DND-41 (cell line): ENCODE measurements around the gene SH2D4B.

Experiments
- ATAC-seq: fragments of 200-7000 bp; cut with Tn5 transposase; 3 replicates; pipeline ENCODE4 v1.9.1; 2021; ENCODE audit warnings: low read depth; ENCODE audit not compliant: insufficient read depth
- DNase-seq: peaks from one replicate; pipeline ENCODE4 v3.0.0-alpha.2; 2020
- H2AFZ ChIP-seq: 2 replicates; pipeline ENCODE4 v1.6.0; 2012; ENCODE audit warnings: low read depth, low read length
- H3K27ac ChIP-seq: 2 replicates; pipeline ENCODE4 v1.5.1; 2012; ENCODE audit warnings: low read length, inconsistent platforms
- H3K27me3 ChIP-seq: fragments of 200-600 bp; sonication (generic); 2 replicates; pipeline ENCODE4 v1.6.0; 2012; ENCODE audit warnings: low read length, mild to moderate bottlenecking, inconsistent platforms; ENCODE audit not compliant: insufficient read depth, poor library complexity
- H3K36me3 ChIP-seq: 2 replicates; pipeline ENCODE4 v1.5.1; 2012; ENCODE audit warnings: low read length, inconsistent platforms; ENCODE audit not compliant: insufficient read depth
- H3K4me1 ChIP-seq: 2 replicates; pipeline ENCODE4 v1.5.1; 2012; ENCODE audit warnings: mild to moderate bottlenecking, low read length; ENCODE audit not compliant: insufficient read depth
- H3K4me2 ChIP-seq: 2 replicates; pipeline ENCODE4 v1.6.0; 2012; ENCODE audit warnings: mild to moderate bottlenecking, moderate library complexity, low read length, inconsistent platforms; ENCODE audit not compliant: insufficient read depth
- H3K4me3 ChIP-seq, 2 experiments: fragments of 200-600 bp in 1 of 2; shearing (Covaris generic) in 1 of 2; 2 replicates each; pipeline ENCODE4 v1.5.1; 2012 to 2016; ENCODE audit warnings: inconsistent platforms in 2 of 2, low read length in 2 of 2, mild to moderate bottlenecking in 2 of 2, low read depth in 1 of 2, moderate library complexity in 1 of 2
- H3K79me2 ChIP-seq: 2 replicates; pipeline ENCODE4 v1.6.0; 2012; ENCODE audit warnings: low read length, inconsistent platforms; ENCODE audit not compliant: insufficient read depth
- H3K9ac ChIP-seq: 2 replicates; pipeline ENCODE4 v1.6.0; 2012; ENCODE audit warnings: low read depth, mild to moderate bottlenecking, inconsistent platforms, low read length, moderate library complexity
- H3K9me3 ChIP-seq: 2 replicates; pipeline ENCODE4 v1.5.1; 2012; ENCODE audit warnings: low read length, moderate library complexity, mild to moderate bottlenecking, inconsistent platforms; ENCODE audit not compliant: insufficient read depth, severe bottlenecking
- H4K20me1 ChIP-seq: 2 replicates; pipeline ENCODE4 v1.6.0; 2012; ENCODE audit warnings: low read length; ENCODE audit not compliant: insufficient read depth
- EZH2 ChIP-seq: IDR thresholded peaks from 3 replicates; pipeline ENCODE4 v1.6.1; 2012; ENCODE audit warnings: borderline replicate concordance, low read depth, mild to moderate bottlenecking, moderate library complexity, low read length, inconsistent platforms; ENCODE audit not compliant: severe bottlenecking
- TF ChIP-seq, protein P1 (sequence below): IDR thresholded peaks from 2 replicates; pipeline ENCODE4 v1.5.1; 2012; ENCODE audit warnings: borderline replicate concordance, low read length, moderate library complexity, mild to moderate bottlenecking; ENCODE audit not compliant: poor library complexity, severe bottlenecking; ENCODE audit errors: extremely low read depth

The SH2D4B gene

DNA sequence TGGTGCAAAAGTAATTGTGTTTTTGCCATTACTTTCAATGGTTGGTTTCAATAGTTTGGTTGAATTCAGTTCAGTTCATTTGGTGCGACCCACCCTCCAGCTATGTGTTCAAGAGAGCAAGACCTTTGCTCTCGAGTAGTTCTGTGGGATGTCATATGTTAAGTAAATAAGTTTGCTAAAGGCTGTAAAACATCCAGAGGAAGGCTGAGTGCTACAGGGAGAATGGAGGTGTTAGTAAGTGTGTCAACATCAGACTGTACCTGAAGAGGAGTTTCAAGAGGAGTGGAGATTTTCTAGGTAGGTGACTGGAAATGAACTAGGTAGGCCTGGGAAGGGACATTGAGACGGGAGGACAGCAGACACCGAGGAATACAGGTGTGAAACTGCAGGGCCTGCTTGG lies 147.7 kb downstream of the SH2D4B start:
- Histone ChIP-seq H3K4me3 (no peak overlapping the region), H3K27me3 (peaks cover 6% of the 10 kb centered on the region), H3K4me1 (no peaks in the 10 kb centered on the region), H3K27ac (no peak overlapping the region), H3K9ac (no peak overlapping the region), H3K9me3 (no peaks in the 10 kb centered on the region), H3K36me3 (no peaks in the 10 kb centered on the region), H3K79me2 (no peaks in the 10 kb centered on the region), H2AFZ (no peak overlapping the region), H3K4me2 (no peak overlapping the region), H4K20me1 (no peaks in the 10 kb centered on the region)
- no peak for TF ChIP-seq EZH2
- TF ChIP-seq, protein P1, sequence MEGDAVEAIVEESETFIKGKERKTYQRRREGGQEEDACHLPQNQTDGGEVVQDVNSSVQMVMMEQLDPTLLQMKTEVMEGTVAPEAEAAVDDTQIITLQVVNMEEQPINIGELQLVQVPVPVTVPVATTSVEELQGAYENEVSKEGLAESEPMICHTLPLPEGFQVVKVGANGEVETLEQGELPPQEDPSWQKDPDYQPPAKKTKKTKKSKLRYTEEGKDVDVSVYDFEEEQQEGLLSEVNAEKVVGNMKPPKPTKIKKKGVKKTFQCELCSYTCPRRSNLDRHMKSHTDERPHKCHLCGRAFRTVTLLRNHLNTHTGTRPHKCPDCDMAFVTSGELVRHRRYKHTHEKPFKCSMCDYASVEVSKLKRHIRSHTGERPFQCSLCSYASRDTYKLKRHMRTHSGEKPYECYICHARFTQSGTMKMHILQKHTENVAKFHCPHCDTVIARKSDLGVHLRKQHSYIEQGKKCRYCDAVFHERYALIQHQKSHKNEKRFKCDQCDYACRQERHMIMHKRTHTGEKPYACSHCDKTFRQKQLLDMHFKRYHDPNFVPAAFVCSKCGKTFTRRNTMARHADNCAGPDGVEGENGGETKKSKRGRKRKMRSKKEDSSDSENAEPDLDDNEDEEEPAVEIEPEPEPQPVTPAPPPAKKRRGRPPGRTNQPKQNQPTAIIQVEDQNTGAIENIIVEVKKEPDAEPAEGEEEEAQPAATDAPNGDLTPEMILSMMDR = no peak
- ATAC-seq = no peak
- DNase-seq = no peak

DNA sequence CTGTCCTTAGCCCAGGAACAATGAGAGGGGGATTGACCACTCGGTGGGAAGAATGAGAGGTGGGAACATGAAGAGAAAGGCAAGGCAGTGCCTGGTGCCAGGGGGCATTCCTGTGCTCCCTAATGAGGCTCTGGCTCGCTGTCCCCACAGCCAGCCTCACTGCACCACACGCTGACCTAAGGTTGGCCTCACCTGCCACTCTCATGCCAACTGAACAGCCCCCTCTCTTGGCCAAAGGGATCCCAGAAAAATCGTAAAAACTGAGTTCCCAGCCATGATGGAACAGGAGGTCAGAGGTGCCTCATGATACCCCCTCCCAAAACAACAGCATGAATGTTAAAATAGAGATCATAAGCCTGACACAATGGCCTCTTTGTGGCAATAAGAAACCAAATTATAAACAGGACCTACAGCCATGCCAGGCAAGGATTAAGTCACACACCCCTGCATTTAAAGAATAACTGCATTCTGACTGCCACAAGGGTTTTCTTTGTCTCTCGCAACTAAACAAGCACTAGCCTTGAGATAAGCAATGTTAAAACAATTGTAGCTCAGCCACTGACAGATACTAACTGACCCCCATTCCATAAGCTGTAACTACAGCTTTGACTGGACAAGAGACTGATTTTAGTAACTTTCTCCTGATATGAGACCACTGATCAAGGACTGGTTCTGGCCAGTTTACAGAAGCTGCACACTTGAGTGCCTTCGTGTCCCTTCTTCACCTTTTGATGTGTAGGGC lies 149.2 kb downstream of the SH2D4B start:
- no peaks in the 10 kb centered on the region for H3K4me1 ChIP-seq
- no peak overlapping the region for H3K4me2 ChIP-seq
- no peak overlapping the region for H3K4me3 ChIP-seq
- no peak overlapping the region for H3K9ac ChIP-seq
- peaks cover 6% of the 10 kb centered on the region for H3K27me3 ChIP-seq
- H2AFZ ChIP-seq = no peak overlapping the region
- no peak for DNase-seq
- H3K9me3 ChIP-seq = no peaks in the 10 kb centered on the region
- H3K36me3 ChIP-seq = no peaks in the 10 kb centered on the region
- no peak for ATAC-seq
- H4K20me1 ChIP-seq = no peaks in the 10 kb centered on the region
- H3K79me2 ChIP-seq = no peaks in the 10 kb centered on the region
- no peak overlapping the region for H3K27ac ChIP-seq
- no peak for TF ChIP-seq EZH2
- TF ChIP-seq, protein P1 = no peak

DNA sequence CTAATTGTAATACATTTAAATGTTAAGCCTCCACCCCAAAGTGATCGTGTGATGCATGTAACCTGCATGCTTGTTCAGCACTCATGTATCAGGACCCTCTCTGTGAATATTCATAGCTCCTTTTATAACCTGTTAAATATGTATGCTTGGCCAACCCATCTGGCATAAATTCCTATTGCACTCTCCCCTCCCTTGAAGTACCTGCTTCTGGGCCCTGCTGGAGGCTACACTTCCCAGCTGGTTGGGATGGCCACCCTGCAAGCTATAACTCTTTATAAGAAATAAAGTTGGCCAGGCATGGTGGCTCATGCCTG lies 149.7 kb downstream of the SH2D4B start:
- H3K9ac ChIP-seq = no peak overlapping the region

More for the DNA sequence above, 149.7 kb downstream of the SH2D4B start:
- TF ChIP-seq, protein P1 = no peak
- TF ChIP-seq EZH2 = no peak
- H3K27ac ChIP-seq = no peak overlapping the region
- H2AFZ ChIP-seq = no peak overlapping the region
- DNase-seq = no peak
- ATAC-seq = no peak
- H3K27me3 ChIP-seq = peaks cover 6% of the 10 kb centered on the region
- H3K9me3 ChIP-seq = no peaks in the 10 kb centered on the region
- H3K79me2 ChIP-seq = no peaks in the 10 kb centered on the region
- no peaks in the 10 kb centered on the region for H3K4me1 ChIP-seq
- H3K4me3 ChIP-seq = no peak overlapping the region
- no peak overlapping the region for H3K4me2 ChIP-seq
- H3K36me3 ChIP-seq = no peaks in the 10 kb centered on the region
- no peaks in the 10 kb centered on the region for H4K20me1 ChIP-seq
